PC-3 (cell line): ENCODE measurements around the gene TINCR. TPM values are rescaled to one million over a fixed set of nuclear protein-coding genes. Genes with fewer than 3 reads are reported as not detected.
A peak's percentile ranks its signal among the peaks of the same experiment; 100 is the strongest.

Source experiments
- ATAC-seq: fragments of 200-7000 bp; cut with Tn5 transposase; 2 replicates; pipeline ENCODE4 v1.9.1; 2020; ENCODE audit warnings: mild to moderate bottlenecking, moderate library complexity
- Bru-seq: library from RNA; stranded (reverse); fragments of 400-500 nt; gene quantifications from one replicate; lab custom pipeline; 2021; lab: Mats Ljungman, UMichigan
- BruChase-seq, 2 experiments: library from RNA; stranded (reverse); fragments of 400-500 nt; gene quantifications; one replicate each; lab custom pipeline; 2021; lab: Mats Ljungman, UMichigan
- BruUV-seq: library from RNA; stranded (reverse); fragments of 400-500 nt; replicated peaks from 2 replicates; lab custom pipeline; 2021; lab: Mats Ljungman, UMichigan
- CTCF ChIA-PET: fragments of 300-600 bp; sonication (Branson Sonifier 250); formaldehyde crosslinking; loops from one replicate; lab custom pipeline; 2022; ENCODE audit warnings: antibody characterized with exemption; lab: Charles Lee
- POLR2A ChIA-PET: fragments of 300-600 bp; sonication (Branson Sonifier 250); formaldehyde crosslinking; loops from one replicate; lab custom pipeline; 2022; ENCODE audit warnings: antibody characterized with exemption; ENCODE audit not compliant: unreplicated experiment; lab: Charles Lee
- DNase-seq: peaks from one replicate; pipeline ENCODE4 v3.0.0-alpha.2; 2015
- H2AFZ ChIP-seq: fragments of 300-600 bp; sonication (generic); 2 replicates; pipeline ENCODE4 v1.6.0; 2016; ENCODE audit warnings: antibody characterized with exemption, low read length
- H3F3A ChIP-seq: fragments of 300-600 bp; sonication (generic); one replicate; pipeline ENCODE4 v1.6.0; 2017; ENCODE audit warnings: antibody characterized with exemption, low read length, control low read depth, mild to moderate bottlenecking; ENCODE audit not compliant: unreplicated experiment
- H3K27ac ChIP-seq: fragments of 300-600 bp; sonication (generic); 2 replicates; pipeline ENCODE4 v1.5.1; 2016; ENCODE audit warnings: mild to moderate bottlenecking, low read length
- H3K27me3 ChIP-seq: fragments of 300-600 bp; sonication (generic); 2 replicates; pipeline ENCODE4 v1.6.1; 2016; ENCODE audit warnings: low read length, mixed read lengths
- H3K36me3 ChIP-seq: fragments of 300-600 bp; sonication (generic); 2 replicates; pipeline ENCODE4 v1.6.1; 2016; ENCODE audit warnings: low read depth, mixed run types, low read length, mixed read lengths
- H3K4me1 ChIP-seq: fragments of 300-600 bp; sonication (generic); 2 replicates; pipeline ENCODE4 v1.5.1; 2016; ENCODE audit warnings: low read length; ENCODE audit not compliant: insufficient read depth
- H3K4me2 ChIP-seq: fragments of 300-600 bp; sonication (generic); 2 replicates; pipeline ENCODE4 v1.6.0; 2016; ENCODE audit warnings: low read length
- H3K4me3 ChIP-seq: fragments of 300-600 bp; sonication (generic); 2 replicates; pipeline ENCODE4 v1.5.1; 2016; ENCODE audit warnings: mild to moderate bottlenecking, low read length, mixed read lengths
- H3K79me2 ChIP-seq: fragments of 300-600 bp; sonication (generic); 2 replicates; pipeline ENCODE4 v1.6.1; 2017; ENCODE audit warnings: low read length, mixed read lengths
- H3K9ac ChIP-seq: fragments of 300-600 bp; sonication (generic); 2 replicates; pipeline ENCODE4 v1.6.0; 2016; ENCODE audit warnings: mild to moderate bottlenecking, low read length
- H3K9me2 ChIP-seq: fragments of 300-600 bp; sonication (generic); replicated peaks from 2 replicates; pipeline ENCODE4 v1.6.1; 2016; ENCODE audit warnings: mixed run types, low read length, mixed read lengths
- H3K9me3 ChIP-seq: fragments of 300-600 bp; sonication (generic); 2 replicates; pipeline ENCODE4 v1.6.1; 2016; ENCODE audit warnings: low read length, mixed read lengths
- H4K20me1 ChIP-seq: fragments of 300-600 bp; sonication (generic); 2 replicates; pipeline ENCODE4 v1.6.1; 2016; ENCODE audit warnings: low read length, mixed read lengths
- EZH2 ChIP-seq: fragments of 300-600 bp; sonication (generic); IDR thresholded peaks from one replicate; pipeline ENCODE4 v1.6.1; 2017; ENCODE audit warnings: antibody characterized with exemption, mild to moderate bottlenecking, low read length; ENCODE audit not compliant: unreplicated experiment
- EZH2phosphoT487 ChIP-seq: fragments of 300-600 bp; sonication (generic); IDR thresholded peaks from 2 replicates; pipeline ENCODE4 v1.6.1; 2018; ENCODE audit warnings: mild to moderate bottlenecking, antibody characterized with exemption, low read length, borderline replicate concordance
- intact Hi-C: fragments of 100-400 bp; cut with micrococcal nuclease; formaldehyde crosslinking; loops from 2 replicates; pipeline ENCODE4 v1.9.0; 2023
- long read RNA-seq: library from polyadenylated mRNA; unstranded; transcript quantifications from one replicate; pipeline ENCODE4 v2.0.0, GENCODE V29; 2021; ENCODE audit not compliant: unreplicated experiment
- total RNA-seq: library from RNA; depleted of rRNA; stranded (reverse); fragments of >200 nt; gene quantifications from 2 replicates; pipeline ENCODE4 v1.2.3, GENCODE V29; 2014; rRNA removed
- TF ChIP-seq, protein P1 (sequence below): fragments of 300-600 bp; sonication (generic); conservative IDR thresholded peaks from 2 replicates; pipeline ENCODE4 v1.5.1; 2017; ENCODE audit warnings: antibody characterized with exemption, low read depth, mild to moderate bottlenecking, low read length

Gene TINCR
- total RNA-seq: 0.58 and 0.69 TPM in 2 replicates
- percentile 39 among the genes with signal in this experiment for Bru-seq, nascent RNA
- percentile 65 among the genes with signal in this experiment for BruChase-seq, experiment 1, labeled RNA remaining after a 6-hour chase
- BruChase-seq, experiment 2, labeled RNA remaining after a 2-hour chase: percentile 57 among the genes with signal in this experiment
- long read RNA-seq, partial matches to known transcripts: 0 of 12 reads
- long read RNA-seq, other reads (novel, unspliced or antisense): 7 of 12 reads

DNA sequence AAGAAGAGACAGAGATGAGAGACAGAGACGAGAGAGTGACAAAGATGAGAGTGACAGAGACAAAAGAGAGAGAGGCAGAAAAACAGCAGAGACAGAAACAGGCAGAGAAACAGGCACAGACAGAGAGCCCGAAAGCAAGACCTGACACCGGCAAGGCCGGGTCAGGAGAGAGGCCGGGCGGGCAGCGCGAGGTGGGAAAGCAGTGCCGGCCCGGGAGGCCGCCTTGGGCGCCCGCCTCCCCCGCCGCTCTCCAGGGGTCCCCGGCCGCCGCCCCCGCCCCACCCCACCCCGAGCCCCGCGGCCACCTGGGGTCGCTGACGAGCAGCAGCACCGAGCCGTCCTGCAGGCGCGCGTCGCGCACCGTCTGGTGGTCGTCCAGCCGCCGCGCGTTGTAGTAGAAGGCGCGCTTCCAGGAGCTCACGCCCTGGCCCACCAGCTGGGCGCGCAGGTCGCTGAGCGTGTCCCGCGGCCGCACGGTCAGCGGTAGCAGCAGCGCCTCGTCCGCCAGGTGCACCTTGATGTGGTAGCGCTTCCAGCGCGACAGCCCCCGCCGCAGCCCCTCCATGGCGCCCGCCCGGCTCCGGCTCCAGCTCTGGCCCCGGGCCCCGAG lies at the start of gene TINCR:
TSS of gene TINCR (minus strand) at position 594 of the 610 bp plus-strand sequence.
- BruUV-seq: no TSS peak
- Histone ChIP-seq H3K9me2 (no peaks in the 10 kb centered on the region), H2AFZ (no peak within 1 kb of the TSS), H3K4me3 (peak within 1 kb of the TSS; percentile 38; the same call in 1 of the 2 replicates), H3K27ac (no peak within 1 kb of the TSS), H3K4me2 (0 out of 2 replicates have a peak within 1 kb of the TSS, but pooled peaks have one; percentile 41), H3K36me3 (no peaks in the 10 kb centered on the region), H3K4me1 (peaks cover 3% of the 10 kb centered on the region), H3K9ac (no peak within 1 kb of the TSS), H3K79me2 (no peaks in the 10 kb centered on the region), H3F3A (no peaks in the 10 kb centered on the region), H3K27me3 (peaks cover 21% of the 10 kb centered on the region), H3K9me3 (no peaks in the 10 kb centered on the region), H4K20me1 (no peaks in the 10 kb centered on the region)
- DNase-seq (no peak), ATAC-seq (peak; percentile 32)
- TF ChIP-seq EZH2: no peak
- TF ChIP-seq, protein P1, sequence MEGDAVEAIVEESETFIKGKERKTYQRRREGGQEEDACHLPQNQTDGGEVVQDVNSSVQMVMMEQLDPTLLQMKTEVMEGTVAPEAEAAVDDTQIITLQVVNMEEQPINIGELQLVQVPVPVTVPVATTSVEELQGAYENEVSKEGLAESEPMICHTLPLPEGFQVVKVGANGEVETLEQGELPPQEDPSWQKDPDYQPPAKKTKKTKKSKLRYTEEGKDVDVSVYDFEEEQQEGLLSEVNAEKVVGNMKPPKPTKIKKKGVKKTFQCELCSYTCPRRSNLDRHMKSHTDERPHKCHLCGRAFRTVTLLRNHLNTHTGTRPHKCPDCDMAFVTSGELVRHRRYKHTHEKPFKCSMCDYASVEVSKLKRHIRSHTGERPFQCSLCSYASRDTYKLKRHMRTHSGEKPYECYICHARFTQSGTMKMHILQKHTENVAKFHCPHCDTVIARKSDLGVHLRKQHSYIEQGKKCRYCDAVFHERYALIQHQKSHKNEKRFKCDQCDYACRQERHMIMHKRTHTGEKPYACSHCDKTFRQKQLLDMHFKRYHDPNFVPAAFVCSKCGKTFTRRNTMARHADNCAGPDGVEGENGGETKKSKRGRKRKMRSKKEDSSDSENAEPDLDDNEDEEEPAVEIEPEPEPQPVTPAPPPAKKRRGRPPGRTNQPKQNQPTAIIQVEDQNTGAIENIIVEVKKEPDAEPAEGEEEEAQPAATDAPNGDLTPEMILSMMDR: no peak
- no peak for TF ChIP-seq EZH2phosphoT487
- CTCF ChIA-PET: no interaction called here
- POLR2A ChIA-PET: no interaction called here
- intact Hi-C loops: no loop called here

DNA sequence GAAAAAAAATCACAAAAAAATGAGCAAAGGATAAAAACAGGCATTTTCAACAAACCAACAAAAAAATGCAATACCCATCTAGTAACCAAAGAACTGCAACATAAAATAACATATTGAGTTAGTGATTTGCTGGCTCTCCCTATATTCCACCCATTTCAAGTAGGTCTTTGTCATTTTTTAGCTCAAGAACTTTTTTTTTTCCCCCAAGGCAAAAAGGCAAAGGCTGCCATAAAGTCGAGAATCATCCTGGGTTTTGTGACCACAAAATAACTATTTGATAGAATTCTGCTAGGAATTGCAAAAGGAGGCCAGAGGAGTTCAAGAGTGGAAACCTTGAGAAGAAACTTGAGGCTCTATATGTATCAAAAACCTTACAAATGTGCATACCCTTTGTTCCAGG lies 49.3 kb upstream of the TINCR start:
- peaks cover 18% of the 10 kb centered on the region for H3K4me1 ChIP-seq
- TF ChIP-seq EZH2 (no peak), EZH2phosphoT487 (no peak)
- TF ChIP-seq, protein P1: no peak
- ATAC-seq (no peak), DNase-seq (no peak)
- no TSS peak for BruUV-seq
- peaks cover 86% of the 10 kb centered on the region for H3K36me3 ChIP-seq
- no peaks in the 10 kb centered on the region for H3F3A ChIP-seq
- no peak overlapping the region for H3K4me3 ChIP-seq
- H3K27ac ChIP-seq: no peak overlapping the region
- no peak overlapping the region for H3K4me2 ChIP-seq
- POLR2A ChIA-PET: no interaction called here
- intact Hi-C loops: no loop called here
- H3K9me2 ChIP-seq: no peaks in the 10 kb centered on the region
- H3K79me2 ChIP-seq: peaks cover 77% of the 10 kb centered on the region
- peaks cover 28% of the 10 kb centered on the region for H4K20me1 ChIP-seq
- no peak overlapping the region for H2AFZ ChIP-seq
- CTCF ChIA-PET: no interaction called here
- no peaks in the 10 kb centered on the region for H3K27me3 ChIP-seq
- no peak overlapping the region for H3K9ac ChIP-seq
- no peaks in the 10 kb centered on the region for H3K9me3 ChIP-seq
